Left lung (tissue), 10 donors: ENCODE data around the gene PASK. TPM values are rescaled to one million over a fixed set of nuclear protein-coding genes. Genes with fewer than 3 reads are reported as not detected.

Experiments
- ATAC-seq: fragments of 200-7000 bp; cut with Tn5 transposase; one replicate; pipeline ENCODE4 v1.9.1; 2020; ENCODE audit warnings: moderate library complexity
- DNase-seq, 4 donors: peaks; one replicate each; pipeline ENCODE4 v3.0.0-alpha.2; 2013 to 2020
- H3K27ac ChIP-seq, 2 donors: fragments of 200-600 bp; sonication (generic) in 1 of 2; one replicate each; pipeline versions ENCODE4 v1.5.0 to v1.8.0; 2020 to 2021
- H3K27me3 ChIP-seq, 2 donors: fragments of 200-600 bp; sonication (generic) in 1 of 2; one replicate each; pipeline versions ENCODE4 v1.5.0 to v1.8.0; 2020 to 2021
- H3K36me3 ChIP-seq, 2 donors: fragments of 200-600 bp; sonication (generic) in 1 of 2; one replicate each; pipeline versions ENCODE4 v1.5.0 to v1.8.0; 2020 to 2021
- H3K4me1 ChIP-seq, 2 donors: fragments of 200-600 bp; one replicate each; pipeline ENCODE4 v1.8.0; 2021
- H3K4me3 ChIP-seq, 2 donors: fragments of 200-600 bp; sonication (generic) in 1 of 2; one replicate each; pipeline versions ENCODE4 v1.5.0 to v1.8.0; 2020 to 2021; ENCODE audit warnings: mild to moderate bottlenecking in 1 of 2
- H3K9me3 ChIP-seq, 2 donors: fragments of 200-600 bp; sonication (generic) in 1 of 2; one replicate each; pipeline versions ENCODE4 v1.5.0 to v1.8.0; 2020 to 2021
- intact Hi-C, 2 donors: fragments of 100-400 bp; cut with DNase I; formaldehyde crosslinking; loops; one replicate each; pipeline versions ENCODE4 v1.11.2 to v1.14.2; 2022
- polyA plus RNA-seq, 6 donors: library from polyadenylated mRNA; unstranded; fragments of 120-200 nt; gene quantifications; one replicate each; pipeline ENCODE4 v1.2.1, GENCODE V29; 2013; ENCODE audit not compliant: insufficient read length in 6 of 6
- total RNA-seq, 2 donors: library from RNA; stranded (reverse); fragmentation: NEBNext Ultra II Directional; extraction: Animal tissue kit (Norgen Biotek cat#: 25700); gene quantifications; one replicate each; pipeline ENCODE4 v1.2.1, GENCODE V29; 2021
- TF ChIP-seq, protein P1 (sequence below), 2 donors: fragments of 200-600 bp; sonication (generic) in 1 of 2; IDR thresholded peaks; one replicate each; pipeline versions ENCODE4 v1.5.0 to v1.8.0; 2021; ENCODE audit warnings: antibody characterized with exemption in 2 of 2
- donor health status: DM: no; HTN: yes; CAD: no.
- donor health status: DM: no; HTN: no; CAD: no.

Gene PASK
- total and polyA plus RNA-seq, 8 donors: 12.7 to 24.8 (median 21.0) TPM

DNA sequence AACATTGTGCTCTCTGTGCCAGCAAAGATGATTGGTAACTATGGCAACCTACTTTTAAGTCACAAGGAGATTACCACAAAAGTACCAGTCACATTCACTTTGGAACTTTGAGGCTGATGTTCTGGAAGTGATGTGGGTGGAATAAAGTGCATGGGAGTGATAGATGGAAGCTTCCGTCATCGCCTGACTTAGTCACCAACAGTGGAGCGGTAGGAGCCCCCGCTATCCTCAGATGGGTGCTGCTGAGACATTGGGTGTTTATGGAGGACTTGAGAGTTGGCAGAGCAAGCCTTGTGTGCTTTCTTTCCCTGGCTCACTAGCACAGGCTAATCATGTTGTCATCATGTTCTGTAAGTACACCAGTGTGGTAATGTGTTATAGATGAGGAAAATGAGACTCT, 5.6 kb upstream of the PASK start:
- peaks cover 8 to 22% of the 10 kb centered on the region in 2 donors for H3K4me1 ChIP-seq
- no peak for DNase-seq
- intact Hi-C loops: no loop called here
- no peak for ATAC-seq
- H3K9me3 ChIP-seq: no peaks in the 10 kb centered on the region
- no peak overlapping the region for H3K4me3 ChIP-seq
- no peaks in the 10 kb centered on the region for H3K27me3 ChIP-seq
- TF ChIP-seq, protein P1, sequence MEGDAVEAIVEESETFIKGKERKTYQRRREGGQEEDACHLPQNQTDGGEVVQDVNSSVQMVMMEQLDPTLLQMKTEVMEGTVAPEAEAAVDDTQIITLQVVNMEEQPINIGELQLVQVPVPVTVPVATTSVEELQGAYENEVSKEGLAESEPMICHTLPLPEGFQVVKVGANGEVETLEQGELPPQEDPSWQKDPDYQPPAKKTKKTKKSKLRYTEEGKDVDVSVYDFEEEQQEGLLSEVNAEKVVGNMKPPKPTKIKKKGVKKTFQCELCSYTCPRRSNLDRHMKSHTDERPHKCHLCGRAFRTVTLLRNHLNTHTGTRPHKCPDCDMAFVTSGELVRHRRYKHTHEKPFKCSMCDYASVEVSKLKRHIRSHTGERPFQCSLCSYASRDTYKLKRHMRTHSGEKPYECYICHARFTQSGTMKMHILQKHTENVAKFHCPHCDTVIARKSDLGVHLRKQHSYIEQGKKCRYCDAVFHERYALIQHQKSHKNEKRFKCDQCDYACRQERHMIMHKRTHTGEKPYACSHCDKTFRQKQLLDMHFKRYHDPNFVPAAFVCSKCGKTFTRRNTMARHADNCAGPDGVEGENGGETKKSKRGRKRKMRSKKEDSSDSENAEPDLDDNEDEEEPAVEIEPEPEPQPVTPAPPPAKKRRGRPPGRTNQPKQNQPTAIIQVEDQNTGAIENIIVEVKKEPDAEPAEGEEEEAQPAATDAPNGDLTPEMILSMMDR (IDR thresholded peaks at IDR 0.05): no peak
- no peak overlapping the region for H3K27ac ChIP-seq
- peaks cover 0 to 51% of the 10 kb centered on the region in 2 donors for H3K36me3 ChIP-seq

DNA sequence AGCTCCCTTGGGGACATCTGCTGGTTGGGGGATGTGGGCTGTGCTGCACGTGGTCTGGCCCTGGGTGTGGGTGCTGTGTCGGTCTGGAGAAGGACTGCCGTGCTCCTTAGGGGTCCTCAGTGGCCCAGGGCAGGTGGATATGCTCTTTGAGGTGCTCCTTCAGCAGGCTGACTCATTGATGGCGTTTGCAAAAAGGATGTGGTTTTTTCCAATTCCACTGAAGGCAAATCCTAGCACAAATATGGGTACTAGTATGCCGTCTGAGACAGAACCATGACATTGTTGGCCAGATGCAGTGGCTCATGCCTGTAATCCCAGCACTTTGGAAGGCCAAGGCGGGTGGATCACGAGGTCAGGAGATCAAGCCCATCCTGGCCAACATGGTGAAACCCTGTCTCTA, 4.3 kb upstream of the PASK start:
- no peak for ATAC-seq
- Histone ChIP-seq H3K4me3 (no peak overlapping the region), H3K4me1 (peaks cover 8 to 25% of the 10 kb centered on the region in 2 donors), H3K36me3 (peaks cover 0 to 38% of the 10 kb centered on the region in 2 donors), H3K27ac (no peak overlapping the region), H3K9me3 (no peaks in the 10 kb centered on the region), H3K27me3 (no peaks in the 10 kb centered on the region)
- intact Hi-C loops: no loop called here
- peak in 1 of 4 donors; percentile 3 for DNase-seq
- TF ChIP-seq, protein P1 (IDR thresholded peaks at IDR 0.05): no peak

DNA sequence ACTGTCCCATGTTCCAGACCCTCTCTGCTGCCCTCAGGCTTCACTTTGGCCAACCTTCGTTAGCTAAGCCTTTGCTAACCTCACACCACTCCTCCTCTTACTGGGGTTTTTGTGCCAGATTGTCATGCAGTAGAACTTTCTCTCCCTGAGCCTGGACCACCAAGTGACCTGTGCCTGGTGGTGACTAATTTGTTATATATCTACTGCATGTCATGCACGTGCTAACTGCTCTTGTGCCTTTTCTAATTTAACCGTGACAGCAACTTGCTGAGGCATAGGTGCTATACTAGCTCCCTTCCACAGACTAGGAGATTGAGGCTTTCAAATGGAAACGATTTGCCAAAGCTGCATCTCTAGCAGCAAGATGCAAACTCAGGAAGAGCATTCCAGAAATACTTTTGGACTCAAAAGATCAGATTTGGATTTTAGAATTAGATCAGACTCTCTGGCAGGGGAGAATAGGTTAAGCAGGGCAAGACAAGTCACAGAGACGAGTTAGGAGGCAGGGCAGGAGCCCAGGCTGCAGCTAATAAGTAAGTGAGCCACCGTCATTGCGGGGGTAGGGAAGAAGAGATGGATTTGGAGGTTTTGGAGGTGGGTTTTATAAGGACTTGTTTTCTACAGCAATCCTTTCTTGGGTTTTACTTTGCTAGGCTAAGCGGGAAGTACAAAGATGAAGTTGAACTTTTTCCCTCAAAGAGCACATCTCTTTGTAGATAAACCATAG, 2.8 kb upstream of the PASK start:
- no peaks in the 10 kb centered on the region for H3K27me3 ChIP-seq
- no peak overlapping the region for H3K4me3 ChIP-seq
- intact Hi-C loops: no loop called here
- ATAC-seq (no peak), DNase-seq (peak in 1 of 4 donors; percentile 1)
- no peaks in the 10 kb centered on the region for H3K9me3 ChIP-seq
- peaks cover 8 to 26% of the 10 kb centered on the region in 2 donors for H3K4me1 ChIP-seq
- no peak overlapping the region for H3K27ac ChIP-seq
- TF ChIP-seq, protein P1 (IDR thresholded peaks at IDR 0.05): no peak
- peaks cover 0 to 23% of the 10 kb centered on the region in 2 donors for H3K36me3 ChIP-seq

DNA sequence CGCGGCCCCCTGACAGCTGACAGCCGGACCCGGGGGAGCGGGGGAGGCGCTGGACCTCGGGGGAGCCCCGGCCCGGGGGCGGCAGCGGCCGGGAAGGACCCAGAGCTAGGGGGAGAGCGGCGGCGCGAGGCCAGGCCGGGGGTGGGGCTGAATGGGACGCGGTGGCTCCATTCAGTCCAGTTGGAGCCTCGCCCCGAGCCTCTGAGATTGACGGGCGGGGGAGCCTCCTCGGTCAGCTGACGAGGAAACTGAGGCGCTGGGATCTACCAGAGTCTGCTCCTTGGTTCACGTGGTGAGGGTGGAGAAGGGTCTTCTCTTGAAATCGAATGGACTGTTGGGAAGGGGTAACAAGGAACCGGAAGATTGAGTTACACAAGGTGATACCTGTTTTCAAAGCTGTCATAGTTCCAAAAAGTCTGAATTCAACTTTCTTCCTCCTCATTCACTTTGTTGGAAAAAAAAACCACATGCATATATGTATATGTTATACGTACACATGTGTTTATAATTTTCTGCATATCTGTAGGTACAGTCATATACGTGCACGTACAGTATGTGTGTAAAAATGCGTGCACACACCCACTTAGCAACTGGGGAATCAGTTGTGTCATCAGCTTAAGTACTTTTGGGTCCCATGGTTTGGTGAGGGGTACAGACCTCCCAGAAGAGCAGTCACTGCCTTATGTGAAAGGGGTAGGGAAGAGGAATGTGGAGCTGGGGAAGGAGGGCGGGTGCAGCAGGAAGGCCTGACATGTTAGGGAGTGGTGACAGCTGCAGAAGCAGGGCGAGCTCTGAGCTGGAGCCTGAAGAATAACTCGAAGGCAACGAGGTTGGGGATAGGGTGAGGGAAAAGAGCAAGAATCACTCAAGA, 1.6 kb upstream of the PASK start:
- peaks cover 8 to 22% of the 10 kb centered on the region in 2 donors for H3K4me1 ChIP-seq
- H3K27ac ChIP-seq: peak overlapping the region; percentile 55 to 75
- peak overlapping the region; percentile 91 to 98 for H3K4me3 ChIP-seq
- TF ChIP-seq, protein P1 (IDR thresholded peaks at IDR 0.05): no peak
- peak; percentile 4 for ATAC-seq
- H3K27me3 ChIP-seq: no peaks in the 10 kb centered on the region
- peak; percentile 11 to 57 (median 30) for DNase-seq
- no peaks in the 10 kb centered on the region for H3K9me3 ChIP-seq
- peaks cover 0 to 22% of the 10 kb centered on the region in 2 donors for H3K36me3 ChIP-seq
- intact Hi-C loops: no loop called here
